Measurements from ENCODE around the gene UBE2D2. TPM values are rescaled to one million over a fixed set of nuclear protein-coding genes. Genes with fewer than 3 reads are reported as not detected.
A peak's percentile ranks its signal among the peaks of the same experiment; 100 is the strongest.

Gene UBE2D2
- total and polyA plus RNA-seq, 2 experiments from 2014 or later: 120 to 172 TPM

DNA sequence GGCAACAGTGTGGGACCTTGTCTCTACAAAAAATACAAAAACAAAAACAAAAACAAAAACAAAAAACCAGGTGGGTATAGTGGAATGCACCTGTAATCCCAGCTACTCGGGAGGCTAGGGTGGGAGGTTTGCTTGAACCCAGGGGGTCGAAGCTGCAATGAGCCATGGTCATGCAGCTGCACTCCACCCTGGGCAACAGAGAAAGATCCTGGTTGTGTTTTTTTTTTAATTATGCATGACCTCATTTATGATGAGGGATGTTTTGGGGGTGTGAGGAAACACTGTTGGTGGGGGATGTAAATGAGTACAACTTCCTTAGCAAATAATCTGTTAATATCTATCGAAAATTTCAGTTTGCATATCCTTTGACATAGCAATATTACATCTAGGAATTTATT, 29.4 kb upstream of the UBE2D2 start:
- Histone ChIP-seq H3F3A (replicated peaks; ENCODE audit: low read depth) (no peaks in the 10 kb centered on the region), H3K4me3 (no peak overlapping the region), H4K20me1 (replicated peaks; ENCODE audit: insufficient read depth) (no peaks in the 10 kb centered on the region), H2AFZ (no peak overlapping the region), H3K79me2 (replicated peaks; ENCODE audit: insufficient read depth) (no peaks in the 10 kb centered on the region), H3K27me3 (ENCODE audit: insufficient read depth) (no peaks in the 10 kb centered on the region), H3K36me3 (ENCODE audit: insufficient read depth) (no peaks in the 10 kb centered on the region), H3K9me2 (ENCODE audit: insufficient read depth) (no peaks in the 10 kb centered on the region), H3K27ac (ENCODE audit: low read depth) (no peak overlapping the region), H3K4me2 (no peak overlapping the region), H3K4me1 (ENCODE audit: insufficient read depth) (peaks cover 22% of the 10 kb centered on the region)
- Mint-ChIP-seq H3K4me3 (no peak overlapping the region), H3K36me3 (ENCODE audit: low read depth) (peaks cover 8% of the 10 kb centered on the region; the same call in 1 of the 3 replicates), H3K27me3 (ENCODE audit: insufficient read depth, low read depth, poor library complexity) (peaks cover 2% of the 10 kb centered on the region), H3K27ac (no peak overlapping the region), H3K9me3 (peaks cover 12% of the 10 kb centered on the region), H3K4me1 (peaks cover 20% of the 10 kb centered on the region)
- DNase-seq (ENCODE audit: low spot score): no peak
- ATAC-seq: no peak
- TF ChIP-seq NANOG (IDR thresholded peaks at IDR 0.05; ENCODE audit: borderline replicate concordance) (no peak), CREB1 (CRISPR knock-in tag; IDR thresholded peaks at IDR 0.05; ENCODE audit: low read depth) (no peak), EZH2phosphoT487 (IDR thresholded peaks at IDR 0.05; ENCODE audit: unreplicated experiment) (no peak), JUNB (IDR thresholded peaks at IDR 0.05; ENCODE audit: unreplicated experiment) (no peak), STAT1 (IDR thresholded peaks at IDR 0.05; ENCODE audit: unreplicated experiment) (no peak), ZNF114 (CRISPR knock-in tag; IDR thresholded peaks at IDR 0.05) (no peak)
- TF ChIP-seq, protein P1, sequence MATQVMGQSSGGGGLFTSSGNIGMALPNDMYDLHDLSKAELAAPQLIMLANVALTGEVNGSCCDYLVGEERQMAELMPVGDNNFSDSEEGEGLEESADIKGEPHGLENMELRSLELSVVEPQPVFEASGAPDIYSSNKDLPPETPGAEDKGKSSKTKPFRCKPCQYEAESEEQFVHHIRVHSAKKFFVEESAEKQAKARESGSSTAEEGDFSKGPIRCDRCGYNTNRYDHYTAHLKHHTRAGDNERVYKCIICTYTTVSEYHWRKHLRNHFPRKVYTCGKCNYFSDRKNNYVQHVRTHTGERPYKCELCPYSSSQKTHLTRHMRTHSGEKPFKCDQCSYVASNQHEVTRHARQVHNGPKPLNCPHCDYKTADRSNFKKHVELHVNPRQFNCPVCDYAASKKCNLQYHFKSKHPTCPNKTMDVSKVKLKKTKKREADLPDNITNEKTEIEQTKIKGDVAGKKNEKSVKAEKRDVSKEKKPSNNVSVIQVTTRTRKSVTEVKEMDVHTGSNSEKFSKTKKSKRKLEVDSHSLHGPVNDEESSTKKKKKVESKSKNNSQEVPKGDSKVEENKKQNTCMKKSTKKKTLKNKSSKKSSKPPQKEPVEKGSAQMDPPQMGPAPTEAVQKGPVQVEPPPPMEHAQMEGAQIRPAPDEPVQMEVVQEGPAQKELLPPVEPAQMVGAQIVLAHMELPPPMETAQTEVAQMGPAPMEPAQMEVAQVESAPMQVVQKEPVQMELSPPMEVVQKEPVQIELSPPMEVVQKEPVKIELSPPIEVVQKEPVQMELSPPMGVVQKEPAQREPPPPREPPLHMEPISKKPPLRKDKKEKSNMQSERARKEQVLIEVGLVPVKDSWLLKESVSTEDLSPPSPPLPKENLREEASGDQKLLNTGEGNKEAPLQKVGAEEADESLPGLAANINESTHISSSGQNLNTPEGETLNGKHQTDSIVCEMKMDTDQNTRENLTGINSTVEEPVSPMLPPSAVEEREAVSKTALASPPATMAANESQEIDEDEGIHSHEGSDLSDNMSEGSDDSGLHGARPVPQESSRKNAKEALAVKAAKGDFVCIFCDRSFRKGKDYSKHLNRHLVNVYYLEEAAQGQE (IDR thresholded peaks at IDR 0.05; ENCODE audit: unreplicated experiment): no peak

GRCh38 chr5:139543423-139543991, 17.6 kb upstream of the UBE2D2 start:
- Histone ChIP-seq H3K36me3 (ENCODE audit: insufficient read depth) (no peaks in the 10 kb centered on the region), H3K27ac (ENCODE audit: low read depth) (peak overlapping the region; percentile 8; the same call in 1 of the 2 replicates), H3K4me2 (peak overlapping the region; percentile 40), H3K4me1 (ENCODE audit: insufficient read depth) (peaks cover 12% of the 10 kb centered on the region; the same call in 1 of the 2 replicates), H4K20me1 (replicated peaks; ENCODE audit: insufficient read depth) (no peaks in the 10 kb centered on the region), H3K27me3 (ENCODE audit: insufficient read depth) (no peaks in the 10 kb centered on the region), H3F3A (replicated peaks; ENCODE audit: low read depth) (peaks cover 8% of the 10 kb centered on the region; the same call in 1 of the 2 replicates), H3K79me2 (replicated peaks; ENCODE audit: insufficient read depth) (no peaks in the 10 kb centered on the region), H3K4me3 (peak overlapping the region; percentile 26), H3K9me2 (ENCODE audit: insufficient read depth) (no peaks in the 10 kb centered on the region), H2AFZ (0 out of 2 replicates have a peak overlapping the region, but pooled peaks have one; percentile 15)
- H3K27me3 Mint-ChIP-seq (ENCODE audit: insufficient read depth, low read depth, poor library complexity): peaks cover 2% of the 10 kb centered on the region
- peaks cover 5% of the 10 kb centered on the region for H3K36me3 Mint-ChIP-seq (ENCODE audit: low read depth)
- peaks cover 12% of the 10 kb centered on the region; the same call in 2 of the 3 replicates for H3K4me1 Mint-ChIP-seq
- peaks cover 5% of the 10 kb centered on the region for H3K9me3 Mint-ChIP-seq
- DNase-seq (ENCODE audit: low spot score): peak; percentile 82
- peak overlapping the region; percentile 47 for H3K4me3 Mint-ChIP-seq
- peak; percentile 99 for ATAC-seq
- no peak overlapping the region for H3K27ac Mint-ChIP-seq
- peak; percentile 64 for TF ChIP-seq CREB1 (CRISPR knock-in tag; IDR thresholded peaks at IDR 0.05; ENCODE audit: low read depth)
- no peak for TF ChIP-seq STAT1 (IDR thresholded peaks at IDR 0.05; ENCODE audit: unreplicated experiment)
- TF ChIP-seq ZNF114 (CRISPR knock-in tag; IDR thresholded peaks at IDR 0.05): no peak
- TF ChIP-seq EZH2 (IDR thresholded peaks at IDR 0.05; ENCODE audit: low read depth, unreplicated experiment): no peak
- peak; percentile 44 to 78 for TF ChIP-seq CTCF (conservative IDR thresholded peaks at IDR 0.05; ENCODE audit: low read depth in 2 of 2)
